ENCODE results near the gene TAX1BP3. TPM values are rescaled to one million over a fixed set of nuclear protein-coding genes. Genes with fewer than 3 reads are reported as not detected.

TAX1BP3 gene
- total RNA-seq, 2 donors from 2014 or later: 72.9 to 82.7 TPM

DNA sequence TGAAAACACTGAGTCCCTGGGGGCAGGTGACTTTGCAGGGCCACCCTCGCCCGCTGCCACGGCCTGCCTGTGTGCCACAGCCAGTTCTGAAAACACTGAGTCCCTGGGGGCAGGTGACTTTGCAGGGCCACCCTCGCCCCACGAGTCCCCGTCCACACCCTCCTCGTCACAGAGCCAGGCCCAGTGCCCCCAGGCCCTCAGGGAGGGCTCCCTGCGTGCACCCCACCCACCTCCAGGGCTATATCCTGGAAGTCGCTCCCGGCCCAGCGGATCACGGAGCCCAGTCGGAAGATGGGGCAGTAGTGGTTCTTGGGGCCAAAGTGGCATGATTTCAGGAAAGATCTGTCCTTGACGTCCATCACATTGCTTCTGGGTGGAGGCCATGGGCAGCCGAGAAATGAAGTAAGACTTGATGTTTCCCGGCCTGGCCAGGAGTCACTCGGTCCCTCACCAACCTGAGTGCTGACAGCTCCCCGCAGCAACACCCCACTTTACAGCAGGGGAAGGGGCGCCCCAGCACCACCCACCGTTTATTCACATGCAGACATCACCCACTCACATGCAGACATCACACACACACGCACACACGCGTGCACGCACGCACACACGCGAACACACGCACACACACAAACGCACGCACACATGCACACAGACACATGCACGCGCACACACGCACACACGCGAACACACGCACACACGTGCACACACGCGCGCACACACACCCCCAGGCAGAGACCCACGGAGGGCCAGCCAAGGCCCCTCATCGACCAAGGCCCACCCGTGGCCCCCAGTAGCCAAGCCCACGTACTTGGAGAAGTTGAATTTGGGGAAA is 21.1 kb upstream of the TAX1BP3 start:
- H3K4me1 ChIP-seq: no peaks in the 10 kb centered on the region
- WGBS, 2 donors: 76 to 77% methylated on average over 32 to 39 of the region's 44 CpGs
- no peak for TF ChIP-seq POLR2A (IDR thresholded peaks at IDR 0.05)
- TF ChIP-seq, protein P1, sequence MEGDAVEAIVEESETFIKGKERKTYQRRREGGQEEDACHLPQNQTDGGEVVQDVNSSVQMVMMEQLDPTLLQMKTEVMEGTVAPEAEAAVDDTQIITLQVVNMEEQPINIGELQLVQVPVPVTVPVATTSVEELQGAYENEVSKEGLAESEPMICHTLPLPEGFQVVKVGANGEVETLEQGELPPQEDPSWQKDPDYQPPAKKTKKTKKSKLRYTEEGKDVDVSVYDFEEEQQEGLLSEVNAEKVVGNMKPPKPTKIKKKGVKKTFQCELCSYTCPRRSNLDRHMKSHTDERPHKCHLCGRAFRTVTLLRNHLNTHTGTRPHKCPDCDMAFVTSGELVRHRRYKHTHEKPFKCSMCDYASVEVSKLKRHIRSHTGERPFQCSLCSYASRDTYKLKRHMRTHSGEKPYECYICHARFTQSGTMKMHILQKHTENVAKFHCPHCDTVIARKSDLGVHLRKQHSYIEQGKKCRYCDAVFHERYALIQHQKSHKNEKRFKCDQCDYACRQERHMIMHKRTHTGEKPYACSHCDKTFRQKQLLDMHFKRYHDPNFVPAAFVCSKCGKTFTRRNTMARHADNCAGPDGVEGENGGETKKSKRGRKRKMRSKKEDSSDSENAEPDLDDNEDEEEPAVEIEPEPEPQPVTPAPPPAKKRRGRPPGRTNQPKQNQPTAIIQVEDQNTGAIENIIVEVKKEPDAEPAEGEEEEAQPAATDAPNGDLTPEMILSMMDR (IDR thresholded peaks at IDR 0.05): no peak
- no peak overlapping the region for H3K4me3 ChIP-seq
- intact Hi-C loops (cut with DNase I): no loop called here
- no peak overlapping the region for H3K27ac ChIP-seq
- DNase-seq (no peak), ATAC-seq (no peak)
- no peaks in the 10 kb centered on the region for H3K36me3 ChIP-seq (replicated peaks in 1 of 2; ENCODE audit: insufficient read depth in 1 of 2, low read depth in 2 of 2)
- peaks cover 0 to 12% of the 10 kb centered on the region in 2 donors for H3K27me3 ChIP-seq
- H3K9me3 ChIP-seq: no peaks in the 10 kb centered on the region

DNA sequence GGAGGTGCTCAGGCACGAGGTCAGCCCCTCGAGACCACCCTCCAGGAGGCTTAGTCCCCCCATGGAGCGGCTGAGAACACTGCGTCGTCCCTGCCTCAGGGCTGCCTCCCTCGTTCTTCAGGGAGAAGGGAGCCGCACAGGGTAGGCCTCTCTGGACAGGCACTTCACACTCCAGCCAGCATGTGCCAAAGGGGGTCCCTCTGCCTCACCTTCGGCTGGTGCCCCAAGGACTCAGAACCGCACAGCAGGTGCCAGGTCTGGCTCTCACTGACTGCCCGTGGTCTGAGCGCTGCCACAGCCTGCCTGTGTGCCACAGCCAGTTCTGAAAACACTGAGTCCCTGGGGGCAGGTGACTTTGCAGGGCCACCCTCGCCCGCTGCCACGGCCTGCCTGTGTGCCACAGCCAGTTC is 20.5 kb upstream of the TAX1BP3 start:
- TF ChIP-seq POLR2A (IDR thresholded peaks at IDR 0.05): no peak
- TF ChIP-seq, protein P1 (IDR thresholded peaks at IDR 0.05): no peak
- DNase-seq (no peak), ATAC-seq (no peak)
- no peak overlapping the region for H3K4me3 ChIP-seq
- H3K27me3 ChIP-seq: peaks cover 0 to 15% of the 10 kb centered on the region in 2 donors
- intact Hi-C loops (cut with DNase I): no loop called here
- WGBS, 2 donors: 60 to 83% methylated on average over 1 to 14 of the region's 14 CpGs
- no peaks in the 10 kb centered on the region for H3K4me1 ChIP-seq
- H3K27ac ChIP-seq: no peak overlapping the region
- no peaks in the 10 kb centered on the region for H3K36me3 ChIP-seq (replicated peaks in 1 of 2; ENCODE audit: insufficient read depth in 1 of 2, low read depth in 2 of 2)
- no peaks in the 10 kb centered on the region for H3K9me3 ChIP-seq

DNA sequence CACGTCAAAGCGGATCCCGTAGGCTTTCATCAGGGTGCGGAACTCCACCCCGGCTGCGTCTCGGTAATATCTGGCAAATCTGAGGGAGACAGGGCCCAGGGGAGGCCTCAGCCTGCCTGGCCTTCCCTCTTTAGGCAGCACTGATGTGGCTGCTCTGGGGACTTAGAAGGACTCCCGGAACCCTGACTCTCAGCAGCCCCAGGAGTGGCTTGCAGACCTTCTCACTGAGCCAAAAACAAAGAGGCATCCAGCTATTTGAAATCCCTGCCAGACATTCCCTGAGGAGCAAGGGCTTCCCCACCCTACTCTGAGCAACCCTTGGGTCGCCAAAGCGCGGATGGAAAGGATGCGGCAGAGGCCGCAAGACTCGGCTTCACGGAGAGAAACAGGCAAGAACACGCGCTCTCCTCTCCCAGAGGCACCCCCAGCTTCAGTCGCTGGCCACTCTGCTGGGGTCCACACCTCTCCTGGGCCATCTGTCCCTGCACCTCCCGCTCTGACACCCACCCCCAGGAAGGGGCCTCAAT is 19.7 kb upstream of the TAX1BP3 start:
- no peaks in the 10 kb centered on the region for H3K9me3 ChIP-seq
- no peak for TF ChIP-seq POLR2A (IDR thresholded peaks at IDR 0.05)
- TF ChIP-seq, protein P1 (IDR thresholded peaks at IDR 0.05): no peak
- intact Hi-C loops (cut with DNase I): no loop called here
- ATAC-seq (no peak), DNase-seq (no peak)
- H3K4me1 ChIP-seq: no peaks in the 10 kb centered on the region
- no peak overlapping the region for H3K4me3 ChIP-seq
- WGBS, 2 donors: 68 to 76% methylated on average over 9 to 17 of the region's 19 CpGs
- no peak overlapping the region for H3K27ac ChIP-seq
- H3K27me3 ChIP-seq: peaks cover 0 to 16% of the 10 kb centered on the region in 2 donors
- no peaks in the 10 kb centered on the region for H3K36me3 ChIP-seq (replicated peaks in 1 of 2; ENCODE audit: insufficient read depth in 1 of 2, low read depth in 2 of 2)

GRCh38 chr17:3685174-3685573 is 16.8 kb upstream of the TAX1BP3 start:
- ATAC-seq (no peak), DNase-seq (no peak)
- 24% methylated on average over 12 of the region's 13 CpGs; no CpG with 5 or more reads in 1 of the 2 donors for WGBS, 2 donors
- Histone ChIP-seq H3K27ac (no peak overlapping the region), H3K36me3 (replicated peaks in 1 of 2; ENCODE audit: insufficient read depth in 1 of 2, low read depth in 2 of 2) (no peaks in the 10 kb centered on the region), H3K4me3 (no peak overlapping the region), H3K9me3 (no peaks in the 10 kb centered on the region), H3K27me3 (peaks cover 0 to 11% of the 10 kb centered on the region in 2 donors), H3K4me1 (no peaks in the 10 kb centered on the region)
- intact Hi-C loops (cut with DNase I): no loop called here
- TF ChIP-seq, protein P1 (IDR thresholded peaks at IDR 0.05): no peak
- no peak for TF ChIP-seq POLR2A (IDR thresholded peaks at IDR 0.05)

Data from body of pancreas (tissue), 4 donors.